Measurements from ENCODE around the gene AKAP13.

GRCh38 chr15:85781099-85781498 is 400.7 kb downstream of the AKAP13 start:
- no peak for TF ChIP-seq CTCF (tag by site-specific recombination; IDR thresholded peaks at IDR 0.05)
- TF ChIP-seq ZBTB44 (tag by site-specific recombination; IDR thresholded peaks at IDR 0.05) = no peak
- TF ChIP-seq PRDM10 (tag by site-specific recombination; IDR thresholded peaks at IDR 0.05) = no peak

All from HEK293 (cell line).